Activated CD8-positive, alpha-beta memory T cell treated with anti-CD3 and anti-CD28 coated beads, Interleukin-2, amount 50 U/mL, for 1 hour (primary cell): ENCODE measurements around the gene PLCL1.

Source experiments
- DNase-seq: peaks from one replicate; pipeline ENCODE4 v3.0.0-alpha.2; 2020; ENCODE audit errors: extremely low read depth

The PLCL1 gene

GRCh38 chr2:197804049-197804757, at the start of gene PLCL1:
PLCL1 (plus strand) TSS chr2:197804593.
- peak; percentile 81 for DNase-seq

- DNase-seq, result no peak
These were observed 45.4 kb upstream of the PLCL1 start for GRCh38 chr2:197759013-197759412.

GRCh38 chr2:197759625-197760292, 44.6 kb upstream of the PLCL1 start:
- DNase-seq, result no peak

- DNase-seq, result no peak
These were observed 44.1 kb upstream of the PLCL1 start for GRCh38 chr2:197760293-197760657.

GRCh38 chr2:197777823-197778407, 26.5 kb upstream of the PLCL1 start:
- DNase-seq, result no peak

- no peak for DNase-seq
These were observed 25.1 kb upstream of the PLCL1 start for GRCh38 chr2:197779261-197779660.

- DNase-seq, result no peak
These were observed 22.3 kb upstream of the PLCL1 start for GRCh38 chr2:197782126-197782525.

- DNase-seq, result no peak
These were observed 19.1 kb upstream of the PLCL1 start, which contains the start of gene BOLL for GRCh38 chr2:197784956-197785941. BOLL (minus strand) TSS chr2:197785319; CDS start chr2:197781850, 3,469 bp downstream.

GRCh38 chr2:197786010-197786877, 18.1 kb upstream of the PLCL1 start:
- no peak for DNase-seq

- no peak for DNase-seq
These were observed 10.9 kb upstream of the PLCL1 start for GRCh38 chr2:197793456-197793855.

- no peak for DNase-seq
These were observed 9.1 kb upstream of the PLCL1 start for GRCh38 chr2:197795277-197795676.

- DNase-seq, result no peak
These were observed 6.2 kb upstream of the PLCL1 start for GRCh38 chr2:197798187-197798586.

GRCh38 chr2:197799068-197799467, 5.3 kb upstream of the PLCL1 start:
- DNase-seq, result no peak

GRCh38 chr2:197800091-197800490, 4.3 kb upstream of the PLCL1 start:
- DNase-seq, result no peak

- DNase-seq, result no peak
These were observed 3.4 kb upstream of the PLCL1 start for GRCh38 chr2:197801033-197801432.

GRCh38 chr2:197803033-197803444, 1.4 kb upstream of the PLCL1 start:
- no peak for DNase-seq

GRCh38 chr2:197804758-197805714, 643 bp downstream of the PLCL1 start:
- no peak for DNase-seq

GRCh38 chr2:197805715-197806633, 1.6 kb downstream of the PLCL1 start:
- no peak for DNase-seq

- DNase-seq, result no peak
These were observed 4.7 kb downstream of the PLCL1 start for GRCh38 chr2:197809064-197809463.
